GM21717 (cell line): ENCODE results near the gene INPP1.

Experiments used
- ATAC-seq: cut with Tn5 transposase; IDR thresholded peaks from one replicate; pipeline ENCODE4 v1.9.1; 2021; ENCODE audit warnings: mild to moderate bottlenecking, moderate library complexity; ENCODE audit not compliant: unreplicated experiment

INPP1 gene

GRCh38 chr2:190360561-190360960 lies 17.2 kb downstream of the INPP1 start:
- ATAC-seq: no peak

GRCh38 chr2:190360965-190361364 lies 17.6 kb downstream of the INPP1 start:
- ATAC-seq: no peak

GRCh38 chr2:190361572-190361971 lies 18.2 kb downstream of the INPP1 start:
- ATAC-seq: no peak

GRCh38 chr2:190362894-190363293 lies 19.5 kb downstream of the INPP1 start:
- no peak for ATAC-seq

- ATAC-seq: no peak
Measured at GRCh38 chr2:190365499-190366204, 22.3 kb downstream of the INPP1 start.

- ATAC-seq: no peak
Measured at GRCh38 chr2:190366248-190366753, 22.9 kb downstream of the INPP1 start.

- ATAC-seq: no peak
Measured at GRCh38 chr2:190367091-190367490, 23.7 kb downstream of the INPP1 start.

GRCh38 chr2:190369635-190370034 lies 26.2 kb downstream of the INPP1 start:
- no peak for ATAC-seq

GRCh38 chr2:190376083-190376482 lies 32.7 kb downstream of the INPP1 start:
- no peak for ATAC-seq

- ATAC-seq: no peak
Measured at GRCh38 chr2:190376591-190377245, 33.3 kb downstream of the INPP1 start.

GRCh38 chr2:190378880-190379237 lies 35.5 kb downstream of the INPP1 start:
- ATAC-seq: no peak

- no peak for ATAC-seq
Measured at GRCh38 chr2:190379249-190379964, 36.0 kb downstream of the INPP1 start.

GRCh38 chr2:190380962-190381412 lies 37.6 kb downstream of the INPP1 start:
- ATAC-seq: no peak

GRCh38 chr2:190382851-190383250 lies 39.5 kb downstream of the INPP1 start:
- ATAC-seq: peak; percentile 79

GRCh38 chr2:190387422-190387821 lies 44.0 kb downstream of the INPP1 start:
- ATAC-seq: no peak

- no peak for ATAC-seq
Measured at GRCh38 chr2:190396271-190396670, 52.9 kb downstream of the INPP1 start.

- no peak for ATAC-seq
Measured at GRCh38 chr2:190402986-190403603, 59.7 kb downstream of the INPP1 start.

GRCh38 chr2:190404487-190404886 lies 61.1 kb downstream of the INPP1 start:
- ATAC-seq: no peak

GRCh38 chr2:190405070-190405469 lies 61.7 kb downstream of the INPP1 start:
- ATAC-seq: no peak

GRCh38 chr2:190405995-190406394 lies 62.6 kb downstream of the INPP1 start:
- no peak for ATAC-seq

- no peak for ATAC-seq
Measured at GRCh38 chr2:190406805-190407204, 63.4 kb downstream of the INPP1 start.
